Measurements from ENCODE around the gene SNPH.

Gene SNPH

GRCh38 chr20:1286267-1287024 lies 20.4 kb downstream of the SNPH start:
- no peak for DNase-seq (ENCODE audit: low read depth in 3 of 3, low spot score in 1 of 3)

GRCh38 chr20:1287306-1287705 lies 21.2 kb downstream of the SNPH start:
- DNase-seq (ENCODE audit: low read depth in 3 of 3, low spot score in 1 of 3): no peak

GRCh38 chr20:1287787-1288569 lies 21.9 kb downstream of the SNPH start:
- DNase-seq (ENCODE audit: low read depth in 3 of 3, low spot score in 1 of 3): no peak

- DNase-seq (ENCODE audit: low read depth in 3 of 3, low spot score in 1 of 3): no peak
These were observed 25.2 kb downstream of the SNPH start for GRCh38 chr20:1291191-1291741.

GRCh38 chr20:1292620-1293019 lies 26.5 kb downstream of the SNPH start:
- DNase-seq (ENCODE audit: low read depth in 3 of 3, low spot score in 1 of 3): no peak

GRCh38 chr20:1293641-1294379 lies 27.7 kb downstream of the SNPH start:
- DNase-seq (ENCODE audit: low read depth in 3 of 3, low spot score in 1 of 3): no peak

GRCh38 chr20:1294497-1294896 lies 28.4 kb downstream of the SNPH start:
- no peak for DNase-seq (ENCODE audit: low read depth in 3 of 3, low spot score in 1 of 3)

- no peak for DNase-seq (ENCODE audit: low read depth in 3 of 3, low spot score in 1 of 3)
These were observed 29.3 kb downstream of the SNPH start for GRCh38 chr20:1295276-1295930.

- DNase-seq (ENCODE audit: low read depth in 3 of 3, low spot score in 1 of 3): no peak
These were observed 30.1 kb downstream of the SNPH start for GRCh38 chr20:1296117-1296610.

- no peak for DNase-seq (ENCODE audit: low read depth in 3 of 3, low spot score in 1 of 3)
These were observed 30.8 kb downstream of the SNPH start for GRCh38 chr20:1296922-1297321.

- DNase-seq (ENCODE audit: low read depth in 3 of 3, low spot score in 1 of 3): no peak
These were observed 31.4 kb downstream of the SNPH start for GRCh38 chr20:1297486-1297885.

- DNase-seq (ENCODE audit: low read depth in 3 of 3, low spot score in 1 of 3): no peak
These were observed 32.1 kb downstream of the SNPH start for GRCh38 chr20:1298166-1298565.

GRCh38 chr20:1298888-1299511 lies 32.9 kb downstream of the SNPH start:
- DNase-seq (ENCODE audit: low read depth in 3 of 3, low spot score in 1 of 3): no peak

GRCh38 chr20:1299522-1299921 lies 33.4 kb downstream of the SNPH start:
- DNase-seq (ENCODE audit: low read depth in 3 of 3, low spot score in 1 of 3): no peak

GRCh38 chr20:1300083-1300840 lies 34.2 kb downstream of the SNPH start:
- DNase-seq (ENCODE audit: low read depth in 3 of 3, low spot score in 1 of 3): no peak

- DNase-seq (ENCODE audit: low read depth in 3 of 3, low spot score in 1 of 3): peak in 1 of 3 donors; percentile 21
These were observed 35.0 kb downstream of the SNPH start for GRCh38 chr20:1301031-1301529.

- DNase-seq (ENCODE audit: low read depth in 3 of 3, low spot score in 1 of 3): no peak
These were observed 36.8 kb downstream of the SNPH start for GRCh38 chr20:1302685-1303541.

- DNase-seq (ENCODE audit: low read depth in 3 of 3, low spot score in 1 of 3): no peak
These were observed 38.8 kb downstream of the SNPH start for GRCh38 chr20:1304710-1305515.

Measured in stimulated activated CD4-positive, alpha-beta T cell treated with anti-CD3 and anti-CD28 coated beads, TNF-alpha, amount 100 ng/mL, for 1 hour (primary cell).